ENCODE results near the gene P2RY11. TPM values are rescaled to one million over a fixed set of nuclear protein-coding genes. Genes with fewer than 3 reads are reported as not detected.

The P2RY11 gene
- total RNA-seq (2014; rRNA removed; shearing (Covaris generic)) (1.2 and 4.0 TPM in 2 replicates), polyA plus RNA-seq (2016; fragmentation: Nextera tagmentation; extraction: Ambion mirVana) (3.4 and 4.3 TPM in 2 replicates)
- long read RNA-seq, partial matches to known transcripts = 1 of 1 reads
- long read RNA-seq, other reads (novel, unspliced or antisense) = 0 of 1 reads

GRCh38 chr19:10111405-10111811, at the start of gene P2RY11:
Gene P2RY11 (plus strand): TSS chr19:10111693. CDS start chr19:10111722, 29 bp downstream.
- no peak for DNase-seq (ENCODE audit: low spot score)
- H4K20me1 ChIP-seq (replicated peaks; ENCODE audit: insufficient read depth) = 0 out of 2 replicates have a peak, but pooled peaks cover 11% of the 10 kb centered on the region
- peaks cover 22% of the 10 kb centered on the region for H3K79me2 ChIP-seq (replicated peaks; ENCODE audit: insufficient read depth)
- Mint-ChIP-seq H3K9me3 (no peaks in the 10 kb centered on the region), H3K27me3 (ENCODE audit: insufficient read depth, low read depth, poor library complexity) (peaks cover 44% of the 10 kb centered on the region), H3K4me1 (peaks cover 19% of the 10 kb centered on the region), H3K27ac (no peak within 1 kb of the TSS; the same call in 1 of the 2 replicates), H3K36me3 (ENCODE audit: low read depth) (peaks cover 80% of the 10 kb centered on the region), H3K4me3 (no peak within 1 kb of the TSS; the same call in 2 of the 3 replicates)
- ATAC-seq = no peak
- peak within 1 kb of the TSS; percentile 83; the same call in 1 of the 2 replicates for H3K27ac ChIP-seq (ENCODE audit: low read depth)
- no peak within 1 kb of the TSS for H2AFZ ChIP-seq
- H3K4me2 ChIP-seq = no peak within 1 kb of the TSS
- peaks cover 28% of the 10 kb centered on the region for H3K36me3 ChIP-seq (ENCODE audit: insufficient read depth)
- H3K9me2 ChIP-seq (ENCODE audit: insufficient read depth) = no peaks in the 10 kb centered on the region
- peaks cover 61% of the 10 kb centered on the region for H3F3A ChIP-seq (replicated peaks; ENCODE audit: low read depth)
- no peaks in the 10 kb centered on the region for H3K27me3 ChIP-seq (ENCODE audit: insufficient read depth)
- peaks cover 7% of the 10 kb centered on the region; the same call in 1 of the 2 replicates for H3K4me1 ChIP-seq (ENCODE audit: insufficient read depth)
- H3K4me3 ChIP-seq = no peak within 1 kb of the TSS
- TF ChIP-seq NANOG (IDR thresholded peaks at IDR 0.05; ENCODE audit: borderline replicate concordance) (no peak), STAT1 (IDR thresholded peaks at IDR 0.05; ENCODE audit: unreplicated experiment) (no peak)
- TF ChIP-seq, protein P1, sequence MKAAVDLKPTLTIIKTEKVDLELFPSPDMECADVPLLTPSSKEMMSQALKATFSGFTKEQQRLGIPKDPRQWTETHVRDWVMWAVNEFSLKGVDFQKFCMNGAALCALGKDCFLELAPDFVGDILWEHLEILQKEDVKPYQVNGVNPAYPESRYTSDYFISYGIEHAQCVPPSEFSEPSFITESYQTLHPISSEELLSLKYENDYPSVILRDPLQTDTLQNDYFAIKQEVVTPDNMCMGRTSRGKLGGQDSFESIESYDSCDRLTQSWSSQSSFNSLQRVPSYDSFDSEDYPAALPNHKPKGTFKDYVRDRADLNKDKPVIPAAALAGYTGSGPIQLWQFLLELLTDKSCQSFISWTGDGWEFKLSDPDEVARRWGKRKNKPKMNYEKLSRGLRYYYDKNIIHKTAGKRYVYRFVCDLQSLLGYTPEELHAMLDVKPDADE (IDR thresholded peaks at IDR 0.05) = no peak

DNA sequence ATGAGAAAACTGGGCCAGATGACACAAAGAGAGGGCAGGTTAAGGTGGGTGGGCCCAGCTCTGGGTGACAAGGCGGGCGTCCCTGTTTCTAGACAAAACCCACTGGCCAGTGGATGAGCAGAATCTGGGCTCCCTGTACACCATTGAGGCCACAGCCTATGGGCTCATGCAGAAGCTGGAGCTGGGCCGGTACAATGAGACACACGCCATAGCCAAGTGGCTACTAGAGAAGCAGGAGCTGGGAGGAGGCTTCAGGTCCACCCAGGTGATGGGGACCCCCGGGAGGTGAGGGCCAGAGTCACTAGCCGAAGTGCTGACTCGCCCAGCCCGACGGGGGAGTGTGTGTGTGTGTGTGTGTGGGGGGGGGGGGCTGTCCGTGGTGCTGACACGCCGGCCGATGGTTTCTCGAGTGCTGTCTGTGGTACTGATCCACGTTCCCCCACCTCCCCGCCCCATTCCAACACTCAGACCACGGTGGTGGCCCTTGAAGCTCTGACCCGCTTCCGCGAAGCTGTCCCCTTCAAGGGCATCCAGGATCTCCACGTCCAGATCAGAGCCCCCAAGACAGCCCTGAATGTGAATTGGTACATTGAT, 49.7 kb upstream of the P2RY11 start:
- no peaks in the 10 kb centered on the region for H3K4me1 Mint-ChIP-seq
- TF ChIP-seq, protein P2, sequence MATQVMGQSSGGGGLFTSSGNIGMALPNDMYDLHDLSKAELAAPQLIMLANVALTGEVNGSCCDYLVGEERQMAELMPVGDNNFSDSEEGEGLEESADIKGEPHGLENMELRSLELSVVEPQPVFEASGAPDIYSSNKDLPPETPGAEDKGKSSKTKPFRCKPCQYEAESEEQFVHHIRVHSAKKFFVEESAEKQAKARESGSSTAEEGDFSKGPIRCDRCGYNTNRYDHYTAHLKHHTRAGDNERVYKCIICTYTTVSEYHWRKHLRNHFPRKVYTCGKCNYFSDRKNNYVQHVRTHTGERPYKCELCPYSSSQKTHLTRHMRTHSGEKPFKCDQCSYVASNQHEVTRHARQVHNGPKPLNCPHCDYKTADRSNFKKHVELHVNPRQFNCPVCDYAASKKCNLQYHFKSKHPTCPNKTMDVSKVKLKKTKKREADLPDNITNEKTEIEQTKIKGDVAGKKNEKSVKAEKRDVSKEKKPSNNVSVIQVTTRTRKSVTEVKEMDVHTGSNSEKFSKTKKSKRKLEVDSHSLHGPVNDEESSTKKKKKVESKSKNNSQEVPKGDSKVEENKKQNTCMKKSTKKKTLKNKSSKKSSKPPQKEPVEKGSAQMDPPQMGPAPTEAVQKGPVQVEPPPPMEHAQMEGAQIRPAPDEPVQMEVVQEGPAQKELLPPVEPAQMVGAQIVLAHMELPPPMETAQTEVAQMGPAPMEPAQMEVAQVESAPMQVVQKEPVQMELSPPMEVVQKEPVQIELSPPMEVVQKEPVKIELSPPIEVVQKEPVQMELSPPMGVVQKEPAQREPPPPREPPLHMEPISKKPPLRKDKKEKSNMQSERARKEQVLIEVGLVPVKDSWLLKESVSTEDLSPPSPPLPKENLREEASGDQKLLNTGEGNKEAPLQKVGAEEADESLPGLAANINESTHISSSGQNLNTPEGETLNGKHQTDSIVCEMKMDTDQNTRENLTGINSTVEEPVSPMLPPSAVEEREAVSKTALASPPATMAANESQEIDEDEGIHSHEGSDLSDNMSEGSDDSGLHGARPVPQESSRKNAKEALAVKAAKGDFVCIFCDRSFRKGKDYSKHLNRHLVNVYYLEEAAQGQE (IDR thresholded peaks at IDR 0.05; ENCODE audit: unreplicated experiment) = peak; percentile 91
- TF ChIP-seq ZNF331 (CRISPR knock-in tag; IDR thresholded peaks at IDR 0.05; ENCODE audit: low read depth) = no peak
- Histone ChIP-seq H3F3A (replicated peaks; ENCODE audit: low read depth) (no peaks in the 10 kb centered on the region), H4K20me1 (replicated peaks; ENCODE audit: insufficient read depth) (no peaks in the 10 kb centered on the region), H3K27me3 (ENCODE audit: insufficient read depth) (no peaks in the 10 kb centered on the region), H3K79me2 (replicated peaks; ENCODE audit: insufficient read depth) (no peaks in the 10 kb centered on the region), H3K27ac (ENCODE audit: low read depth) (no peak overlapping the region), H3K4me3 (no peak overlapping the region), H3K36me3 (ENCODE audit: insufficient read depth) (no peaks in the 10 kb centered on the region), H3K4me2 (no peak overlapping the region), H2AFZ (no peak overlapping the region), H3K9me2 (ENCODE audit: insufficient read depth) (no peaks in the 10 kb centered on the region), H3K4me1 (ENCODE audit: insufficient read depth) (no peaks in the 10 kb centered on the region)
- H3K9me3 Mint-ChIP-seq = peaks cover 5% of the 10 kb centered on the region; the same call in 1 of the 3 replicates
- H3K4me3 Mint-ChIP-seq = no peak overlapping the region
- H3K27me3 Mint-ChIP-seq (ENCODE audit: insufficient read depth, low read depth, poor library complexity) = peaks cover 9% of the 10 kb centered on the region
- no peak overlapping the region for H3K27ac Mint-ChIP-seq
- DNase-seq (ENCODE audit: low spot score) = peak; percentile 69
- no peaks in the 10 kb centered on the region; the same call in 2 of the 3 replicates for H3K36me3 Mint-ChIP-seq (ENCODE audit: low read depth)
- ATAC-seq = peak; percentile 93
